ENCODE data around the gene ABHD13.
"Not testable (repeated sequence)": the region's sequence is repeated elsewhere in the genome, so short reads cannot be mapped to it uniquely, and the experiment has no call there.

ABHD13 gene

DNA sequence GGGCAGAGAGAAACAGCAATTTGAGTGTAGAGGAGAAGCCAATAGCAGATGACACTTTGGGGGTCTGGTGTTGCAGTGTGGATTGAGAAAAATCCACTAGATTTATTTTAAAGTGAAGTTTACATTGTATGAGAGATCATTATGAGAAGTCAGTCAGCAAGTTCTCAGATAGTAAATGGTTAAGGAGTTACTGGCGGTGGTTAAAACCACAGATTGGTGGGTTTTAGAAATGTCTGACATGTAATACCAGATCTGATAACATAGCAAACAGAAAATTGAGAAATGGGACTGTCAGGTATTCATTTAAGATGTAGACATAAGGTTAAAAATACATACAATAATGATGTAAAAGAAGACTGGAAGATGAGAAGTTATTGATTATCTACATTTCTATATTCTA lies 7.2 kb downstream of the ABHD13 start:
- no peak for DNase-seq

DNA sequence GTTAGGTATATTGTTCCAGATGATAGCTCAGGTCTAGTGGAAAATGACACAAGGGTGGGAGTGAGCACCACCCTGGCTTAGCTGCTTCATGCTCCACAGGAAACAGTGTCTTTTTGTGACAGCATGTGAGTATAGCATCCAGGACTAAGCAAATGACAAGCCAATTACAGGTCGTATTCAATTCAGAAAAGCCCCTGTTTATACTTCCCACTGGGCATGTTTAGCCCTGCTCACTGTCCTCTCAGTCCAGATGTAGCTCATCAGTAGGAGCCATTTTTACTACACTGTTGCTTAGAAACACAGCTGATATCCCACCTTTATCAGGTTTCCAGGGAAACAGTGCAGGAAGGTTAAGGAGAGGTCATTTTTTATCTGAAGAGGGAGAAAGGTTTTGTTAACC lies 8.0 kb downstream of the ABHD13 start:
- no peak for DNase-seq

DNA sequence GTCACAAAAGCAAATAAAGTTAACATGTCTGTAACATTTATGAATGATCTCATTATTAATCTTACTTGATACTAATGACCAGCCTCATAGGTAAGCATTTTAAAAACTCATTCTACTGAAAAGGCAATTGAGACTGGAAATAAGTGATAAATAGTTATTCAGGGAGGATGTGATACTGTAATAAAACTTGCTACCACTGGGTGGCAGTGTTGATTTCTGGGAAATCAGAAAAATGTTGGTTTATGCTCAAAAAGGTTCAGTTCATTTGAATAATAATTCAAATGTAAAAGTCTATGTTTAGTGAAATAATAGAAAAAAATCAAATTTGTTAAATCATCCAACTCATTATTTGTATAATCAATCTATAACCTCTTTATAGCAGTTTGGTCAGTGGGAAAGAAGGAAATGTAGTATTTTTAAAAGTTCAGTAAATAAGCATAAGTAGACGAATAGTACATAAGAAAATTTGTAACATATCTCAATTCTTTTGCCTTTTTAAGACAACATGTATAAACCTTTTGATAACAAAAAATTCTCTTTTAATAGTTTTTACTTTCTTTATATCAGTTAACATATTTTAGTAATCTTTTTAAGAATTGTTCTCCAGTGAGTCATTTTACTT lies 9.6 kb downstream of the ABHD13 start:
- no peak for DNase-seq

DNA sequence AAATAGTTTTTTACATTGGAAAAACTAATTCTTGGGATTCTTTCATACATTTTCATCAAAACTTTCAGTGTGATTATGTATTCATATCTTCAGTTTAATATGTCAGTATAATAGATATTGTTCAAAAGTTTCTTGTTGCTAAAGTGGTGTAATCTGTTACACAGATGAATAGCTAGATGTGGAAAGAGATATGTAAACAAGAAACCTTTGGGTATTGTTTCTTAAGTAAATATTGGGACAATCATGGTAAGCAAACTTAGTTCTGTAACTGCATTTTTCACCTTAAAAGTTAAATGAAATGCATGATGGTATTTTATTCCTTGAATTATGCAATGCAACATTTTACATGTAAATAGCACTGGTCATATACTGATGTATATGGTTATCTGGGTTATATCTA lies 12.2 kb downstream of the ABHD13 start:
- no peak for DNase-seq

DNA sequence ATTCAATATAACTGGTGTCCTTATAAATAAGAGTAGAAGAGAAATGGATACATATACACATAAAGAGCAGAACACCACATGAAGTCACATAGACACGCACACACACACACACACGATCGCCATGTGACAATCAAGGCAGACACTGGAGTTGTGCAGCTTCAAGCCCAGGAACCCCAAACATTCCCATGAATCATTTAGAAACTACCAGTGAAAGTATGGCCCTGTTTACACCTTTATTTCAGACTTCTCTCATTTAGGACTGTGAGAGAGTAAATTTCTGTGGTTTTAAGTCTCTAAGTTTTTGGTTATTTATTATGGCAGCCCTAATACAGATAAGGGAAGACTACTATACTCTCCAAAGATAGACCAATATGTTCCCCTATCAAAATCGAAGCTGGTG lies 31.0 kb downstream of the ABHD13 start:
- DNase-seq, result no peak

DNA sequence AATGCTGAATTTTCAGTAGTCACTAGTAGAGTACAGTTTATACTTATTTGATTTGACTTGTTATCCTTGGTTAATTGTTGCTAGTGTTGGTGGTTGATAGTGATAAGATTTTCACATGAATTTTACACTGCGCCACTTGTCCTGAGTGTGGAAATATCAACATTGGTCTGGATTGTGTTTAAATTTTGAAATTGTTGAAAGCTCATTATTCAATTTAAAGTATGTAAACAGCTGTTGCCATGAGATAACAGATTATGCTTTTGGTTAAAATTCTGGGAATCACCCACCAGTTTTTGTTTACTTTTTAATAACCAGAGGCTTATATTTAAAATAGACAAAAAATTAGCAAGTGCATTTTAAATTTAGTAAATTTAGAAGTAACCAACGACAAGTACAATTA lies 39.1 kb downstream of the ABHD13 start:
- DNase-seq, result no peak

DNA sequence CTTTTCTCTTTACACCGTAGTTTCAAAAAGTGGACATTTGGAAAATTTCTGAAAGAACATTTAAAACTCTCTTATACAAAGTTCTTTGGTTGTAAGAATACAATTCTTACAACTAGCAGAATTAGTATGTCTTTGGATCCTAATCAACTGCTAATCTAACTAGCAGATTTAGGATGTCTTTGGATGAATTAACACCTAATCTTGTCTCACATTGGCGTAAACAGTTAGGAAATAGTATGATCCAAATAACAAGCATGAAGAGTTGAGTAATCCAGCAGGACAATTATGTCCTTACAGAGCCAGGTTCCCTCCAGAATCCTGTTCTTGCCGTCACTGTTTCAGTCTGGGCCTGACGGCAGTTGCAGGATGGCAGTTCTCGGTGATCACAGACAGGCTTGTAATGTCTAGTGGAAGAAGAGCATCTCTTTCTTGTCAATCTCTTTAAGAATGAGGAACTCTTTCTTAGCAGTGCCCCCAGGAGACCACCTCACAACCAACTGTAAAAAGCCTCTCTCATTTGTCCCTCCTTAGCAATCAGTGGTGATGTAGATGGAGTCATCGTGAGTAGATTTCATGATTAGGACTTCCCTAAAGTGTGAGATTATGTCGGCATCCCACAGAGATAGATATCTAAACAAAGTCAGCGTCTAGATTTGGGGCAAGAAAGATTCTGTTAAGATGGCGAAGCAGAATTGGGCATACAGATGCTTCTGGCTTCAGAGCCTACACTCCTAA lies 45.6 kb downstream of the ABHD13 start:
- DNase-seq, result no peak

DNA sequence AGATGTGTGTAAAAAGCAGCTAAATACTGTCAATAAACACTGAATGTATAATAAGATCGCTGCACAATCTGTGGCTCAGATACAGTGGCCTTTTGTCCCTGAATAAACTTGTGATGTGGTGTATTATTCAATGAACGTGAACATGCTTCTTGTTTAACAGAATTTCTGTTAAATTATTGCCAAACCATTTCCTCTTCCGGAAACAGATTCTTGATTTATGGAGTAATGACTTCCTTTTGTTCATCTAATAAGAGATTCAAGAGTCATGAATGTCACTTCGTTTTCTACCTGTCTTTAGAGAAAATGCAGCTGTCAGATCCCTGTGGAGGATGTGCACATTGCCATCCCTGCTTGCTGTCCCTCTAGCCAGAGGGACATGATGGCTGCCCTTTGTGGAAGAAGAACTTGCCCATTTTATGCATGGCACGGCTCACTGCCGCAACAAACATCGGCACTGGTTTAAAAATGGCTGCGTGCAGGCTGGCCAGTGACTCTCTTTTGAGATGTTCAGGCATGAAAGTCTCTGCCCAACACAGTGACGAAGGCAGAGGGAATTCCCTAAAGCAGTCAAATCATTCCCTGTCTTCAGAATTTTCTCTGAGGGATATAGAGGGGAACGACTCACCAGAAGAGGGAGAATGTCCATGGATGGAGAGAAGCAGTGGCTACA lies 48.3 kb downstream of the ABHD13 start:
- no peak for DNase-seq

DNA sequence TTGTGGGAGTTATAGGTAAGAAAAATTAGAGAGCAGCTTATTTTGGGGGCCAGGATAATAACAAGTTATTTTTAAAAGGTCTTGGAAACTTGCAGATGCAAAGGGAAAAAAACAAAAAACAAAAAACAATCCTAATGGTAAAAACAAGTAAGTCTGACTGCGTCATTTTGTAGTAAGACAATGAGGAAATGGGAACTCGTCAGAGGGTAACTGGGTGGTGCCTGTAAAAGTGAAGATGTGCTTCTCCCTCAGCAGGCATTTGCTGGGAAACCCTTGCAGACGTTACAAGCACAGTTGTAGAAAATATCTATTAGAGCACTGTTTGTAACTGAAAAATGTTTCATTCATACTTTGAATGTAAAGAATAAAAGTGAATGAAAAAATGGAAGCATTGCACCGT lies 49.2 kb downstream of the ABHD13 start:
- DNase-seq, result no peak

DNA sequence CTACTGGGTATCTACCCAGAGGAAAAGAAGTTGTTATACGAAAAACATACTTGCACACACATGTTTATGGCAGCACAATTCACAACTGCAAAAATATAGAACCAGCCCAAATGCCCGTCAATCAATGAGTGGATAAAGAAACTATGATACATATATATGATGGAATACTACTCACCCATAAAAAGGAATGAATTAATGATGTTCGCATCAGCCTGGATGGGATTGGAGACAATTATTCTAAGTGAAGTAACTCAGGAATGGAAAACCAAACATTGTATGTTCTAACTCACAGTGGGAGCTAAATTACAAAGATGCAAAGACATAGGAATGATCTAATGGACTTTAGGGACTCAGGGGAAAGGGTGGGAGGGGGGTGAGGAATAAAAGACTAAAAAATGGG lies 49.7 kb downstream of the ABHD13 start:
- not testable (repeated sequence) for DNase-seq

DNA sequence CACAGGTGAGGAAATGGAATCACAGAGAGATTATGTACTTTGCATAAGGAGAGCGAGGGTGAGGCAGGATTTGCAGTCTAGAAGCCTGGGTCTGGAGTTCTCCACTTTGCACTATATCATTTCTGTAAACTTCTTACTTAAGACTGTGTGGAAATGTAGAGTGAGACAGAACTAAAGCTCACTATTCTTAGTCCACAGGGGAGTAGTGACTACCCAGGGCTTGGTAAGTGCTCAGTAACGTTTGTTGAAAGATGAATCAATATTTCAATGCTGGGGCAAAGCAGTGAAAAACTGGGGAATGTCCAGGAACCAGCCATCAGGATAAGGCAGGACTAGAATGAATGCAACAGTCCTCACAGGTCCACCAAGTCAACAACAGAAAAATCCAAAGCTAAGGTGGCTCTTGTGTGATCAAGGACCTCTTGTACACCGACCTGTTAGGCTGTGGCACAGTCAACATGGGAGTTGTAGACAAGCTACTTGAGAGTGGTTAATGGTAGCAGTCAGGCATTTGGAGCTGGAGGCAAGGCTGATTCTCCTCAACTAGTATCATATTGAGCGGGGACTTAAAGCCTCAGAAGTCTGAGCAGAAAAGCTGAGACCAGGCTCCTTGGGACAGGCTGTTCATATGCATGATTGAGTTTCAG lies 50.4 kb downstream of the ABHD13 start:
- DNase-seq, result no peak

DNA sequence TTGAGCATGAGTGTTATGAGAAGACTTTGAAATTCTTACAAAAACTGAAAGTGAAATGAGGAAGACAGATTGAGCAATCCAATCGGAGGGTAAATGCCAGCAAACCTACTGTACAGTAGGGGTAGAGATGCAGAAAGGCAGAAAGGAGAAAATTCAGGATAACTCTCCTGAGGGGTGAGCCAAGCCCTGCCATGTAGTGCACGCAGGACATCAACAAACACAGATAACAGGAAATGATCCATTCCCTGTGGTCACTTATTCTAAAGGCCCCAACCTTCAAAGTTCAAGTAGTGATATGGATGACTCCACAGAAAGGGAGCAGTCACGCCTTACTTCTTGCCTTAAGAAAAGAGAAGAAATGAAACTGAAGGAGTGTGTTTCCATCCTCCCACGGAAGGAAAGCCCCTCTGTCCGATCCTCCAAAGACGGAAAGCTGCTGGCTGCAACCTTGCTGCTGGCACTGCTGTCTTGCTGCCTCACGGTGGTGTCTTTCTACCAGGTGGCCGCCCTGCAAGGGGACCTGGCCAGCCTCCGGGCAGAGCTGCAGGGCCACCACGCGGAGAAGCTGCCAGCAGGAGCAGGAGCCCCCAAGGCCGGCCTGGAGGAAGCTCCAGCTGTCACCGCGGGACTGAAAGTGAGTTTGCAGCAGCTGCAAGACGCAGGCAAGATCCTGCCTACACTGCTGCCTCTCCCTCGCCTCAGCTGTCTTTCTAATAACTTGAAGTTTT lies 51.6 kb downstream of the ABHD13 start, which contains the start of gene TNFSF13B:
TSS of gene TNFSF13B (plus strand) at position 118 of the 728 bp plus-strand sequence. CDS start at position 296, 178 bp downstream.
- peak; percentile 14 for DNase-seq

DNA sequence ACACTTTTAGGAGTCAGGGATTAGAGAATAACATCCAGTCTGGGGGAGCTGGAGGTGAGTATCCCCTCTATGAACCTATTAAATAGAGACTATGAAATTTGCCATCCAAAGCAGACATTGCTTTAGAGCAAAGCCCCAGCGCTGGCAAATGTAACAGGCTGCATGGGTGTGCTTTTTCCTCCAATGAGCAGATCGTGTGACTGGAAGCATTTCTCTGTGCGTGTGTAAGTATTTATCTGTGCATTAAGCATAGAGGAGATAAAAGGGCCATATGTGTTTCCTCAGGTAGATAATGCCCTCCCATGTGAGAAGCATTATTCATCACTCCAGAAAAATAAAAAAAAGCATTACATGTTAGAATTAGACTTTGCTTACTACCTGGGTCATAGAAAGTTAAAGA lies 52.2 kb downstream of the ABHD13 start:
- no peak for DNase-seq

DNA sequence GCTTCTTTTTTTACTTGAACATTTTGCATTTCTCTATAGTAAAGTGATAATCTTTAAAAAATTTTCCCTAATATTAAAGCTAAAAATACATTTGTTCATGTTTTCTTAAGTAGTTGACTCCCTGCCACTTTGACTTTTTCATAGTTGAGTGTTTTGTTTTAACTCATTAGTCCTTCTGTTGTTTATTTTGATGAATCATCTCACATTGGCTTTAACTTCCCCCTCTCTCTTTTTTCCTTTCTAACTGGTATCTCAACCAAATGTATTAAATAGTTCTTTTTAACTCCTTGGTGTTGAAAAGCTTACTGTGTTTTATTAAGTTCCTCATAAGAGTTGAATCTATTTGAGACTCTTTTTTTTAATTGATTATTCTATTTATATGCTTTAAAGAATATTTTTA lies 54.1 kb downstream of the ABHD13 start:
- DNase-seq, result no peak

DNA sequence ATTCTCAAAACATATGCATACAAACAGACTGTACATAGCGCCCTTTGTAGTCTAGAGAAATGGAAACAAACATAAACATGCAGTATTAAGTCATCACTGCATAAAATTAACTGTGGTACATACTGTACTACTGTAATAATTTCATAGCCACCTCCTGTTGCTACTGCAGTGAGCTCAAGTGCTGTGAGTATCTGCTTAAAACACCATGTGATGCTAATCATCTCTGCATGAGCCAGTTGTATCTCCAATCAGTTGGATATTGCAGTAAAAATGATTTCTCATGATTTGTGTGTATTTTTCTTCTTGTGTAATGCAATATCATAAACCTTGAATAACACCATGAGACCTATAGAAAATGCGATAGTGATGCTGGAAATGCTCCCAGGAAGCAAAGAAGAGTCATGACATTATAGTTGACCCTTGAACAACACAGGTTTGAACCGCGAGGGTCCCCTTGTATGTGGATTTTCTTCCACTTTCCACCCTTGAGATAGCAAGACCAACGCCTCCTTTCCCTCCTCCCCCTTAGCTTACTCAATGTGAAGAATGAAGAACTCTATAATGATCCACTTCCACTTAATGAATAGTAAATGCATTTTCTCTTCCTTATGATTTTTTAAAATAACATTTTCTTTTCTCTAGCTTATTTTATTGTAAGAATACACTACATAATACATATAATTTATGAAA lies 55.4 kb downstream of the ABHD13 start:
- no peak for DNase-seq

DNA sequence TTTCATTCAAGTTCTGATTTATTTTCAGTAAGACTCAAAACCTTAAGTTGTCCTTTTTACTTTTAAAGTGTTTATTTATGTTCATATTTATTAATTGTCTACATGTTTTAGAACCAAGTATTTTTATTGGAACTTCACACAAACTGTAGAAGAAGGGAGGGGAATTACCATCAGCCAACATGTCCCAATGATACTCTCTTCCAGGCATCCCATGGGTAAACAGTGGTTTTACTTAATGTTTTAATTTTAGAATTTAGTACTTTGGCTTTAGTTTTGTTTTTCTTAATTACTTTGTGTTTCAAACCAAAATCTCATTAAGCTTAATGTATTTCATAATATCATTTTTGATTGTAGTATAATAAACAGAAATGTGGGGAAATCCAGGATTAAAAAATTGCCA lies 56.5 kb downstream of the ABHD13 start:
- DNase-seq, result no peak

DNA sequence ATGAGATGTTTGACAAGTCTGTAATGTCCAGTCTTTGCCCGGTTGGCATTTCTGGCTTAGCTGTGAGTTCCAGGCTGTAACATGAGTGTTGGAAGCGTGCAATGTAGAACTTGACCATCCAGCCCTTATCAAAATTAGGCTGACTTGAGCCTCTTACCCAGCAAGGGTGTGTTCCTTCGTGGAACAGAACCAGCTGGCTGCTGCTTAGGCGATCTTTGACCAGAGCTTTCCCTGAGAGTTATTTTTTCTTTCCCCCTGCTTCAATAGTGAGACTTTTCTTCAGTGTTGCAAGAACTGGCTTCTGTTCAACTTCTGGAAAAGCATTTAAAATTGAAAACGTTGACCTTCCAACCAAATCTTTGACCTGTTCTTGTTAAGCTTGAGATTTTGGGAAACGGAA lies 57.9 kb downstream of the ABHD13 start:
- no peak for DNase-seq

DNA sequence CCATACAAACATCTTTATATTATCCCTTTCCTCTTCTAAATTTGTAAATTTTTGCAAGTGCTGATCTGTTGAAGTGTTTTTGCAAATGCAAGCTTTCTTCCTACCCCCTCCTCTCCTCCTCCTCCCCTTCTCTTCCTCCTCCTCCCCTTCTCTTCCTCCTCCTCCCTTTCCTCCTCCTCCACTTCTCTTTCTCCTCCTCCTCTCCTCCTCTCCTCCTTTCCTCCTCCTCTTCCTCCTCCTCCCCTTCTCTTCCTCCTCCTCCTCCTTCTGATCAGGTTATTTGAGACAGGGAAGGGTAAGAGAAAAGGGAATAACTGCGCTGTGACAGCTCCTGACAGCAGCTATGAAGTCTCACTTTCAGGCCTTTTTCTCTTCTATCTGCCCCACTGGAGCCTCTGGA lies 60.3 kb downstream of the ABHD13 start:
- no peak for DNase-seq

DNA sequence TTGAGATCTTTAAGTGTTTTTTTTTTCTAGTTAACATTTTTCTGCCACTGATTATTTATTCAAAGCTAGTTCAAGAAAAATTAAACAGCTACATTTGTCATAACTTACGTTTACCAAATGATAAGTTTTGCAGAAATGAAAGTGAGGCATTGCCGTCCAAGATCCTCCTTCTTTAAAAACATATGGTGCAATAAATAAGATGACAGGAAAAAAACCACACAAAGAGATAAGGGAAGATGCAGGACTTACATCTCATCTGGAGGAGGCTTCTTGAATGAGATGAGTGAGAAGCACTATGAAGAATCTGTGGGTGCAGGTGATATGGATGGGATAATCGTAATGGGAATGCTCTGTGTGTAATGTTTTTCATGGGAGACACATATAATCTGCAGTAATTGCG lies 63.7 kb downstream of the ABHD13 start:
- no peak for DNase-seq

DNA sequence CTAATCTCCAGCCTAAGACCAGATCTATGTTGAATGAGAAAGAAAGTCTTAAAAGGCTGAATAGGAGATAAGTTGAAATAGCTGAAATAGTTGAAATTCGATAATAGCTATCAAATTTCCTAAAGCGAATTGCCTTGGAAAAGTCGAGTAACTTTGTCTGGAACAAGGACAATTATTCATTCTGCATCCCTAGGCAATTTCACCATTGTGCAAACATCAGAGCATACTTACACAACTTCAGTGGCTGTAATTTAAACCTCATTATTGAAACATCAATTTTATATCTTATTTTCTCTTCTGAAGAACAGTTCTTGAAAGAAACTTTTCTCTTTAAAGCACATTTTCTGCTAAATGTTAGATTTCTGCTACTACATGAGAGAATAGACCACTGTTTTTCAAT lies 64.9 kb downstream of the ABHD13 start:
- no peak for DNase-seq
